GM19324 (cell line): ENCODE results near the gene TMEM9.

ENCODE experiments used
- ATAC-seq: cut with Tn5 transposase; IDR thresholded peaks from one replicate; pipeline ENCODE4 v1.9.1; 2021; ENCODE audit warnings: mild to moderate bottlenecking, moderate library complexity; ENCODE audit not compliant: unreplicated experiment, low FRiP score

TMEM9 gene

DNA sequence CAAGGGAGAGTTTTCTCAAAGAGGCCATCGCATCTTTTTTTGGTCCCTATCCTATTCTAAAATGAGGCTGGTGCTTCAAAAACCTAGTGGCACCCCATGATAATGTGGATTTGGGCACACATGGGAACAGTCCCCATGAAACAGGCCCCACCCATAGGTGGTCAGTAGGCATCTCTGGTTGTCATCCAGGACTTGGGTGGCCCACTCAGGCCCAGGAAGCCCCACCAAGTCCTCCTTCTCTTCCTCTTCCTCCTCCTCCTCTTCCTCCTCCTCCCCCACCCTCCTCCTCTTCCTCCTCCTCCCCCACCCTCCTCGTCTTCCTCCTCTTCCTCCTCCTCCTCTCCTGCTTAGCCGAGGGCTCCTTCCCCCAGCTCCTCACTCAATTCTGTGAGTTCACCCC, 42.6 kb downstream of the TMEM9 start:
- no peak for ATAC-seq

DNA sequence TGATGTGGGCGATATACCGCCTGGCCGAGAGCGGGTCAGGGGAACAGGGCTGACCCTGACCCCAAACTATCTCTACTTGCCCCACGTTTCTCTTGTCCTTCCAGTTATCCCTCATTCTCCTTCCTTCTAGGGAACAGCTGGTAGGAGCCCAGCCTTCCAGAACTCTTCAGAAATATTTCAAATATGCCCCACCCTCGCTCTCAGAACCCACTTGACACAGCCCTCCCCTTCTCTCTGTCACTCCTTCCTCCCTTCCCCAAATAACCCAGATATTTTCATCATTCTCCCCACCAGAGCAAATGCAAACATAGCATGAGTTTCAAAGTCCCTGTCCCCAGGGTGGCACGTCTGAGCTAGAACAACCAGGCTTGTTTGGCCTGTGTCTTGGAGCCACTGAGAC, 43.1 kb downstream of the TMEM9 start:
- no peak for ATAC-seq

DNA sequence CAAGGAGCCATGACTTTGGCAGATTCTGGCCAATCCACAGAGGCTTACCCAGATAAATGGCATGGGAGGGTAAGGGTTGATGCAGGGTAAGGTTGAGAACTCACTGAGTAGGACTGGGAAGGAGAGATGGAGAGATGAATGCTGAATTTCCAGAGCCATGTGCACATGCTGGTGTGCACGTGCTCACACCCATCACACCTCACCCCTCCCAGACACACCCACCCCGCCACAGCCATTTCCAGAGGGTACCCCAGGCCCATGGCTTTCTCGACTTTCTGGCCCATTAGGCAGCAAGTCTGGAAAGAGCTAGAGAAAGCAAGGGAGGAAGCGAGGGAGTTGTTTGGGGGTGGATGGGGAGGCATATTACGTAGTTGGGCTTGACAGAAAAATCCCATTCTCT, 43.7 kb downstream of the TMEM9 start:
- ATAC-seq, result no peak

DNA sequence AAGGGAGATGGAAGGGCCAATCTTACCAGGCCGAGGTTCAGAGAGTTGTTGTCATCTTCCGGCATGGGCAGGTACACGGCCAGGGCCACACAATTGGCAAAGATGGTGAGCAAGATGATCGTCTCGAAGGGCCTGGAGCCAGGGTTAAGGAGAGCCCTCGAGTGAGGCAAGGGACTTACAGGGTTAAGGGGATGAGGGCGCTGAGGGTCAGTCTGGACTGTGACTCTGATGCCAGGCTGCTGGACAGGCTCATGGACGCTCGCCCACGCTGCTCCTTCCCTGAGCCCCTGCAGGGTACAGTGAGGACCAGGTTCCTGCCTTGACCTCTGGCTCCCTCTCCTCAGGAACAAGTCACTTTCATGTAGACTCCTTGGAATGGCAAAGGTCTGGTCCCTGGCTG, 44.1 kb downstream of the TMEM9 start:
- no peak for ATAC-seq

DNA sequence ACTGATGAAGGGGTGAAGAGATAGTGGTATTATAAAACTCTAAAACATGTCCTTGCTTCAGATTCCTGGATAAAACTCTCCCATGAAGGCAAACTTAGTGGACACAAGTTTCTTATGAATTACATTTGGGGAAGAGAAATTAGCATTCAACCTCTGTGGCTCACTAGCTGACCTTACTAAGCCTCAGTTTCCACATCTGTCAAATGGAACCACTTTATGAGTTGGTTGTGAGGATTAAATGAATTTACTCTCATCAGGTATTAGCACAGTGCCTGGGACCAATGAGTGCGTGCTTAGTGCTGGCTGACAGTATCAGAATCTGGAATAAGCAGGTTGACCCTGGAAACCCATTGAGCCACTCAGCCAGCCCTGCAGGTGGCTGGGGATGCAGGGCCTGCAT, 44.6 kb downstream of the TMEM9 start:
- ATAC-seq, result no peak

DNA sequence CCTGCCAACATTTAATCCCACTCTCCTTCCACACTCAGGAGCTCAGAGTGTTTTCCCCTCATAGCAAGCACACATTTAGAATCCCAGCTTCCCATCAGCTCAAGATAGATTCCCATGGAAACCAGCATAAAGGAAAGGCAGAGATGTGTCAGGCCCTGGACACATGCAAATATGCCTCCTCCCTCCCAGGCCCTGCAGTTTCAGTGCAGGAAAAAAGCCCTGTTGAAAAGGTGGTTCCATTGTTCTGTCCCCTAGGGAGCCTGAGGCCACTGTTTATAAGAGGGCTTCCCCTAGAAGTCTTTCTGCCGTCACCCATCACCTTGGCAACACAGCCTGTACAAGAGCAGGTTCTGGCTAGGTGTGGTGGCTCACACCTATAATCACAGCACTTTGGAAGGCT, 45.7 kb downstream of the TMEM9 start:
- ATAC-seq, result no peak

DNA sequence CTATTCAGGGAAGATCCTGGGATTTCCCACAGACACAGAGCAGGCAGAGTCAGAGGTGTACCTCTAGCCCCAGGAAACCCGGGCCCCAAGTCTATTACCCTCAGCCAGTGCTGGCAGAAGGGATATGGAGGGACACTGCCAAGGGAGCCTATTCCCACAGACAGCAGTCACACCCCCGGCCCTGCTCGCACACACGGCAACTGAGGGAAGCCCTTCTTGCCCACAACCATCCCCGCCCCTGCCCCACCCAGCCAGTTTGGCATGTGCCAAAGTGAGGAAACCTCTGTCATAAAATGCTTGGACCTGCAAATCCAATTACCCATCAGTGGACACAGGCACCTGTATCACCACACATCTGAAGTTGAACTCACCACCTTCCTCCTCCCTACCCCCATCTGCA, 48.6 kb downstream of the TMEM9 start:
- no peak for ATAC-seq

DNA sequence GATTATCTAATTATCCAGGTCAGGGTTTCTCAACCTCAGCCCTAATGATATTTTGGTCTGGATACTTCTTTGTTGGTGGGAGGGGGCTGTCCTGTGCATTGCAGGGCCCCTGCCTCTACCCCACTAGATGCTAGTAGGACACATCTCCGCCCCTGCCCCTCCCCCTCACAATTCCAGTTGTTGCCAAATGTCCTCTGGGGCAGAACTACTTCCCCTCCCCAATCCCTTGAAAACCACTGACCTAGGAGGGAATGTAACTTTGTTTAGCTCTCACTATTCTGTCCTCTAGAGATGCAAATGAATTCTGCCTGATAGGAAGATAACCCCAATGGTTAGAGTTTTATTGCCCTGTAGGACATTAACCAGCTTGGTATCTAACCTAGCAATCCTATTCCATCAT, 50.1 kb downstream of the TMEM9 start:
- no peak for ATAC-seq

DNA sequence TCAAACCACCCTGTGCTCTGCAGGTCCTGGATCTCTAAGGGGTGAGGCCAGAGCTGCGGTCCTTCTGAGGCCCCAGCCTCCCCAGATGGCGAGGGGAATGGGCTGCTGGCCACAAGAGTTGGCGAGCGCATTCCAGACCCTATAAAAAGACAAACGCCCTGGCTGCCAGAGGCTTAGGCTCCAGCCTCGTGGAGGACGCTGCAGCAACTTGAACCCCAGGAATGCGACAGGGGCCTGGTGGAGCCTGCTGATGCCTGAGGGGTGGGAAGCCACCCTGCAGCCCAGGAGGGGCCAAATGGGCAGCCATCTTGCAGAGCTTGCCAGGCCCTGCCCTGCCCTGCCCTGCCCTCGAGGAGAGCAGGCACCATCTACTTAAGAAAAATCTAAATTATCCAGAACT, 50.6 kb downstream of the TMEM9 start:
- no peak for ATAC-seq

DNA sequence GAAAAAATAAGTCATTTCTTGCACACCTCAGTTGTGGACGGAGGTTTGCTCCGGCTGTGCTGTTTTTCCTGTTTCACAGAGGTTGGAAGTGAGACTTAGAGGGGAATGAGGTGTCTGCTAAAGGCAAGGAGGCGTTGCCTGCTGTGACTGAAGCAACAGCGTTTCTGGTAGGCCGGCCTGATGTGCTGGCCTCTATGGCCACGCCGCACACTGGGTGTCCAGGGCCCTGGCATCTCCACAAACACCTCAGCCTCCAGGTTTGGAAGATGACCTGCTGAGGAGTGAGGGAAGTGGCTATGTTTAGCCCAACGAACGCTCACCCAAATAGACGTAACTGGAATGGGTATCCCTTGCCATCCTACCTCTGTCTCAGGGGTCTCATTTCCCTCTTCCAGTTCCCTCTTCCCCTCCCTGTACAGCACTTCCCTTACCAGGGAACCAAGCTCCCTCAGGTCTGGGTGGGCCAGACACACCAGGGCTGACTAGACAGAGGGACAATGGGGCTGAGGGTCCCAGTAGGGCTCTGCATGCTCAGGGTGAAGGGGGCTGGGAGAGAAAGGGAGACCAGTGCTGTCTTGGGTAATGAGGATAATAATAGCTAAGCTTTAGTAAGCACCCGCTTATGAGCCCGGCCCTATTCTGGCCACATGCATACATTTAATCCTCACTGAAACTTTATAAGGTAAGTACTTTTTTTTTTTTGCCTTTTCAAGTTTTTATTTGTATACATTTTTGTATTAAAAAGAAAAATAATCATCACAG, 53.9 kb downstream of the TMEM9 start:
- no peak for ATAC-seq

DNA sequence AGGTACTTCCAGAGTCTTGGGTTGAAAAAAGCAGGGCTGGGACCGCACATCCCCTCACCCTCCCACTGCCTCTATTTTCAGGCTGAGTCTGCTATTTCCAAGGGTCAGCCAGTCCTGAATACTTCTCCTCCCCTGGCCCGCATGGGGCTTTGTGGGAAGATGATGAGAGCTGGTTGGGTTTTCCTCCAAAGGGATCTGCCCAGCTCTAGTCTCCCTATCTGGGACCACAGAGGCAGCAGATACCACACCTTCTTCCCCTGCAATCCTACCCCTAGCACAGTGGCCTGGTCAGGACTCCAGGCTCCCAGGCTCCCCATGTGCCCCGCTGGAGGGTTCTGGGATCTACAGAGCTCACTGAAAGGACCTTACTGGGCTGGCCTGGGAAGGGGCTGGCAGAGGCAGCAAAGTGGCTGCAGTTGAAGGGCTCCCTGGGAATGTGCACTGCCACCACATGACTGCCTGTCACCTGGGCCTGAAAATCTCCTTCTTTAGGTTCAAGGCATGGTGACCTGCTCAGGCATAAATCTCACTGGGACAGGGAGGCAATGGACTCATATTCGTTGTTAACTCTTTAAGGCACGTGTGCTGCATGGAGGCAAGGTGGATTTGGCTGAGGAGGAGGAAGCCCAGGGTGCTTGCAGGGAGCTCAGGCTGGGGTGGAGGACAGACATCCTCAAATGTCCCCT, 55.1 kb downstream of the TMEM9 start:
- no peak for ATAC-seq

DNA sequence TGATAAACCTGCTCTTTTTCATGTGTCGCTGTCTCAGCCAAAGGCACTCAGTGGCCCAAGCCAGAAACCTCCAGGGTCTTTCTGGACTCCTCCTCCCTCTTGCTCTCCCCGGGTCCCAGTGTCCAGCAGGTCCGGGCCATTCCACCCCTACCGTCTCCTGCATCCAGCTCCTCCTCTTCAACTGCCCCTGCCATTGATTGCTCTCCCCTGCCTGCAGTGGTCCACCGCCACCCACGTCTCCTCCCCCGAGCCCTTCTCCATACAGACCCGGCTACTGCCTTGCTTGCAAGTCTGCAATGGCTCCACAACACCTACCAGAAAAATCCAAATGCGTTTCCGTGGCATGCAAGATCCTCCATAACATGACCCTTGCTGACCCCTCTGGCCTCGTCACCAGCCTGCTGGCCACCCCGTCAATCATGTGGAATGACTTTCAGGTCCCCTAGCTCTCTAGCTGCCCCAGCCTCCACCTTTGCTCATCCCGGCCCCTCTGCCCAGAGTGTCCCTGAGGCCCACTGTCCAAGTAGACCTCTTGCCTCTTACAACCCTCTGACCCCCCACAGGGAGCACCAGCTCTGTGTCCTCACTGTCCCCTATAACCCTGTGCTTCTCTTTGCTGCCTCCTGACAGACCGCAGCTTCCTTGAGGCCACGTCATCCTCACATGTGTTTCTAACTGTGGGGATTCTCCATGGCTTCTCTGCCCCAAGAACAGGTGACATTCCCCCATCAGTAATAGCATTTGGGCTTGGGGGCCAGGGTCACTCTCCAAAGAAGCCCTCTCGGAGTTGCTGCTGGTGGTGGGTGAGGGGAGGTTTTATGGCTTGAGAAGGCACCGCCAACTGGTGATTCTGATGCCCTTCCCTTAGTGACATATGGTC, 57.1 kb downstream of the TMEM9 start:
- no peak for ATAC-seq

DNA sequence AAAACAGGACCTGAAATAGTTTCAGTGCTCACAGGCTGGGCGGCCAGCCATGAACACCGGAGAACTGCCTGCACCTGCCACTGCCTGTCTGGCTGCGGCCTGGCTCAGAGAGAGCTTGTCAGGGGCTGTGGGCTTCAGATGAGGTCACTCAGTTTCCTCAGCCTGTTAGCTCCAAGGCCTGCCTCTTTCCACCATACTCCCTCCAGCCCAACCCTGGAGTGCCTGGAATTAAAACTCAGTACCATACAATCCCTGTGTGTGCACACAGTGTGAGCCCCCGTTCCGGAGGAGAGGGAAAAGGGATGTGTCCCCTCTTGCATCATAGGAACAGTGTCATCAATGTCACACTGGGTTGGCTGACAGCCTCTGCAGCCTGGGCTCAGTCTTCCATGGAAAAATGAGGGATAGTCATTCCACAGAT, 58.2 kb downstream of the TMEM9 start:
- ATAC-seq, result no peak

DNA sequence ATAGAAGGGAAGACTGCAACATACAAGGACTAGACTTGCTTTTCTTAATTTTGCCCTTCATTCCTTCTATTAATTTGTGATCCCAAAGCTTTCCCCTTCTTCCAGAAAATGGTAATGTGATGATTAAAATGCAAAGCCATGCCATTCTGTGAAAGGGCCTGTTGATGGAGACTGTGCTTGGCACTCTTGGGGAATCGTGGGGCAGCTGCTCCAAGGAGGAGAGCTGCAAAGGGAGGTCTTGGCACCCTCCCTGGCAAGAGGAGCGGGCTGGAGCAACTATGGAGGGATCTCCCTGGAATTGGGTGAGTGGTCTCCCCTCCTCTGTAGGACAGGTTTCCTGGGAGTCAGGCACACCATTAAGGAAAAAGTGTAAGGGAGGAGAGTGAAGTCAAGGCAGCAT, 58.7 kb downstream of the TMEM9 start:
- no peak for ATAC-seq

DNA sequence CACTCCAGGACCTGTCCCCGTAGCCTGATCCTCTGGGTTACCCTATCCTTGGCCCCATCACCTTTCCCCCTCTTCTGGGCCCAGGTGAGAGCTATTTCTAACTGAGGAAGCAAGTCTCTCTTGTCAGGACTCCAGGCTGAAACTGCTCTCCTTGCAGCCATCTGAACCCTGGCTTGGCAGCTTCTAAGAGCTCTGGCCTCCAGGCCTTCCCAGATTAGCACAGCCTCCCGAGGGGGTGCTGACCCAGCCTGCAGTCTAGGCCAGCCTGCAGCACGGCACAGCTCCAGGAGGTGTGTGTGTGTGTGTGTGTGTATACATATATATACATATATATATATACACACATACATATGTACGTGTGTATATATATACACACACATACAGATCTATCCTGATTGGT, 59.4 kb downstream of the TMEM9 start:
- ATAC-seq, result no peak

DNA sequence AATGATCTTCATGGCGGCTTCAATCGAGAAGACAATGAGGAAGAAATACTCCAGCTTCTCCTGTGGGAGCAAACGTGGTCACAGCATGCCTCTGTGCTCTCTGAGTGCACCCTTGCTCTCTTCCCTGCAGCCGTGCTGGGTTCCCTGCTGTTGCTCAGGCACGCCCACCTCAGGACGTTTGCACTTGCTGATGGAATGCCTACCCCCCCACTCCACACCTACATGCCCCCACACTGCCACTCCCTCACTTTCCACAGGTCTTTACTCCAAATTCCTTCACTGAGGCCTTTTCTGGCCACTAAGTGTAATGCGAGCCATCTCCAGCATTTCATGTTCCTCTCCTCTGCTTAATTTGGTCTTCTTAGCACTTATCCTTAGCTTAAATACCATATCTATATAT, 60.3 kb downstream of the TMEM9 start:
- ATAC-seq, result no peak

DNA sequence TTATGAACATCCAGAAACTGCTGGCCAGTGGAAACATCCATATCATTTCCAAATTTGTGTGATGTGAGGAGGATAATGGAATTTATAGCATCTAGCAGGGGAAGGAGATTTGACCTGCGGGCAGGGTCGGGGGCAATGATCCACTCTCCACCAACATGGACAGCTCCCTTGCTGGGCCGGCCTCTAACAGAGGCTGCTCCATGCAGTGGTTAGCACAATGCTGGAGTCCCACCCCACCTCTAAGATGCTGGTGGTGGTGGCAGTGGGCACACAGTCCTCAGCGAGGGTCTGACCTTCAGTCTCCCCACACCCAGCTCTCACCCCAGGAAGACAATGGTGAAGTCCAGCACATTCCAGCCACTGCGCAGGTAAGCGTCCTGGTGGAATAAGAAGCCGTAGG, 60.7 kb downstream of the TMEM9 start:
- ATAC-seq, result no peak

DNA sequence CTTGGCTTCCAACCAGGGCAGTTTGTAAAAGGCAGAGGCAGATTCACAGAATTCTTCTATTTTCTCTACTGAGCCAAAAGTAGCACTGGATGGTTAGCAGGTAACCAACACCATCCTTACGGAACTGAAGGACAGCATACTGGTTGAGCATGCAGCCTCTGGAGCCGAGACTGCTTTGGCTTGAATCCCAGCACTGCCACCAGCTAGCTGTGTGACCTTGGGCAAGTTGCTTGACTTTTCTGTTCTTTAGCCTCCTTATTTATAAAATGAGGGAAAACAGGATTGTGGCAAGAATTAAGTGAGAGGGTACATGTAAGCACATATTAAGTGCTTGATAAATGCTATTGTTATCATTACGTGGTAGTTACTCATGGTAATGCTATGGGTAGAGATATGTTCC, 61.5 kb downstream of the TMEM9 start:
- no peak for ATAC-seq

DNA sequence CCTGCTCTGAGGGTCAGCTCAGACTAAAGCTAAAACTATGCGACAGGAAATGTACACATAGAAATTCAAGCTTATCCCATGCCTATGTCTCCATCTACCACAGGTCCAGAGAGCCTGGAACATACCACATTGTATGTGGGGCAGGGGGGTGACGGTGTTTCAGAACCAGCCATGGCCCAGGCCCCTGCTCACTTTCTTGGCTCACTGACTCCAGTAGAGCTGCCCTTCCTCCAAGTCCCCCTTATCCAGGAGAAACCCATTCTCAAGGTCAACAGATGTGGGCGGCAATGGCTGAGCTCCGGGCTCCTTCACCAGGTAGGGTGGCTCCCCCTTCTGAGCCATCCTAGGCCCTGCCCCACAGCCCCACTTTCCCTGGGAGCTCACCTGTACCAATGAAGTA, 63.0 kb downstream of the TMEM9 start:
- no peak for ATAC-seq

DNA sequence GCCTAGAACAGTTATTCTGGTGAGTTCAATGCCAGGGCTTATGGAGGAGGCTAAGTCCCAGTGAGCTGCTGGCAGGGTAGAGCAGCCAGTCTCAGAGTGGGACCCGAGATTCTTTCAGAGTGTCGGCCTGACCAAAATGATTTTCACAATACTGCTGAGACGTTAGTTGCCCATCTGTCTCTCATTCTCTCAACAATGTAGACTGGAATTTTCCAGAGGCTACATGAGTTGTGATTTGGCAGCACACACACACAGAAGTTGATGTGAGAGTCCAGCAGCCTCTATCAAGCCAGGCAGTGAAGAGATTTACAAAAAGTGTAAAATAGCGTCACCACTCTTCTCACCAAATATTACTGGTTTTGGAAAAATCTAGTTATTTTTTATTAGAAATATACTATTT, 63.7 kb downstream of the TMEM9 start:
- ATAC-seq, result no peak

DNA sequence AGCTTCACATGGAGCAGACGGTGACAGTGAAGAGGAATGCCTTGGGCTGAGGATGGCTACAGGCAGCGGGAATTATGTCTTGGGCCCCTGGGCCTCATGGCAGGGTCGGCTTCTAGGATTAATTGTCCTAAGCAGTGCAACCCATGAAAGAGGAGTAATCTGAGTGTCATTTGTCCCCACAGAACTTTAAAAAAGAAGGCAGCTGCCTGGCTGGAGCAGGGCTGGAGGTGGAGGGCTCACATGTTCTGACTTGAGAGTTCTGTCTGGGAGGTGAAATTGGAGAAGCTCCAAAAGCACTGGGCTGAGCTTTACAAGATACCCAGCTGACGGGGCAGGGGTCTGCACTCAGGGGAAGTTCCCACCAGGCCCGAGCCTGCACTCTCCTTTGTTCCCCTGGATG, 64.7 kb downstream of the TMEM9 start:
- no peak for ATAC-seq
